GM19438 (cell line): ENCODE data around the gene ABCA5.
"Not testable (repeated sequence)": the region's sequence is repeated elsewhere in the genome, so short reads cannot be mapped to it uniquely, and the experiment has no call there.

Experiments
- ATAC-seq: cut with Tn5 transposase; IDR thresholded peaks from one replicate; pipeline ENCODE4 v1.9.1; 2021; ENCODE audit warnings: low read depth; ENCODE audit not compliant: unreplicated experiment

ABCA5 gene

DNA sequence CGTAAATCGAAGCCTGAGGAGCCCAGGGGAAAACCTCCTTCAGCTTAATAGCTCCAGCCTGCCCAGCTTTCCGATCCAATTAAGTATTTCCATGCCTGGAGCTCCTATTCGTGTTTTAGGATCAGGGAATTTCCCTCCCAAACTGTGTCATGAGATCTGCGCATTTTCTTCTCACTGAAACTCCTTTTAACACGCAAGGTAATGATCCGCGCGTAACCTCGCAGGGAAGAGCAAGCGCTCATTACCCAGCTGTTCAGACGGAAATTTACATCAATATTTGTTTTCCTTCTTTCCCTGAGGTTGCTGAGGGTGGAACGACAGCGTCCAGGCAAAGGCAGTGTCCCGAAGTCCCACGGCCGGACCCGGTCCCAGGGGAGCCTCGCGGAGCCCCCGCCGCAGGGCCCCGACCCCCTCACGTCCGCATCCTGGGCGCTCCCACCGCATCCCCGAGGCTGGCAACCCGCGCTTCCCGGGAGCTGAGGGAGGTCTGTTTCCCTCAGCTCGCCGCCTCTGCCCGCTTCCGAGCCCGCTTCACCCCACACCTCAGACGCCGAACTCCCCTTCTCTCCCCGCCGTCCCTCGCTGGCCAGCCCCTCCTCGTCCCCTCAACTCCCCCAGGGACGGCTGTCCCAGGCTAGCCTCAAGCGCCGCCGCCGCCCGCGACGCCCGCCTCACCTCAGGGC is 415 bp downstream of the ABCA5 start:
- ATAC-seq: peak; percentile 2

DNA sequence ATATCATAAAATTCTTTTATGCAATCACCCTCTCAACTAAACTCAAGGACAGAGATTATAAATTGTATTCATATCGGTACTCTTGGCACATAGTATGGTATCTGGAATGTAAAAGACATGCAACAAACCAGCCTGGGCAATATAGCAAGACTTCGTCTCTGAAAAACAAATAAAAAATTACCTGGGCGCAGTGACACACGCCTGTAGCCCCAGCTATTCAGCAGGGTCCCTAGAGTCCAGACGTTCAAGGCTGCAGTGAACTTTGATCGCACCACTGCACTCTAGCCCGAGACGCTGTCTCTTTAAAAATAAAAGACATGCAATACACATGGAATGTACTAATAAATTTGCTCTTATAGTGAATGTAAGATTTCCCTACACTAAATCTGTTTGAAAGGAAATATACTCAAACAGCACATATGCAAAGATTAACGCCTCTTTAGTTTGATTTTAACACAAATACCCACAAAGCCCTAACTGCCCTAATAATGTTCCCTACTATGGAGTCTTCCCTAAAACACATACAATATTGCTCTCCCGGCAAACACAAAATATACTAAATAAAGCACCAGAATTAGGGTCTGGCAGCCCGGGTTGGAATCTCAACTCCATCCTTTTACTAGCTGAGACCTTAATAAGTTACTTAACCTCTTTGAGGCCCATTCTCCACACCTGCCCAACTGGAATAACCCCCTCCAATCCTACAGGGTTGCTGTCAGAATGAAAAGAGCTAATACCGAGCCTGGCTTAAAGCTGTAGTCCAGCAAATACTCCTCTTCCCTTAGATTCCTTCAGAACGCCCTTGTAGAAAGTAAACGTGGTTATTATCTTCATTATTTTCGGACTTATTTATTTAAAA is 1.2 kb downstream of the ABCA5 start:
- no peak for ATAC-seq

DNA sequence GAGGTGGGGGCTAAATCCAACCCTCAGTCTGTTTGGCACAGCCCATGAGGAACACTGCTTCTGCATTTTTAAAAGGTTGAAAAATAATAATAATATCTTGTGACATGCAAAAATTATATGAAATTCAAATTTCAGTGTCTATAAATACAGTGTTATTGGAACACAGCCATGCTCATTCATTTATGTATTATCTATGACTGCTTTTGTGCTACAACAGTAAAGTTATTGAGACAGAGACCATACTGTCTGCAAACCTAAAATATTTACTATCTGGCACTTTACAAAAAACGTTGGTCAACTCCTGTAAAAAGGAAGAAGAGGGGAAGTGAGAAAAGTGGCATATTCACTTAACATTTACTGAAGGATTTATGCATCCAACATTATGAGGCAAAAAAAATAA is 3.1 kb downstream of the ABCA5 start:
- no peak for ATAC-seq

DNA sequence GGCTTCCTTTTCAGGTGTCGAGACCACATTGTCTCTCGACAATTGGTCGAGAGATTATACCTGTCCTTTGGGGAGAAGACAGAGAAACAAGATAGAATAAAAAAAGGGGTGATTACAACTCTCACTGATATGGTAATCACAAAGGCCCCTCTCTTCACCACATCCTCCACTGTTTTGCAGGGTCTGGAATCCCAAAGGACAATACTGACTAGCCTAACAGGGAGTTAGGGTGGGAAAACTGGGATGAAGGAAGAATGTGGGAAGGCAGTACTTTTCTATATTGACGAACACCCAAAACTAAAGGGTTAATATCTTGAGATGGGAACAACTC is 6.1 kb downstream of the ABCA5 start:
- ATAC-seq: no peak

DNA sequence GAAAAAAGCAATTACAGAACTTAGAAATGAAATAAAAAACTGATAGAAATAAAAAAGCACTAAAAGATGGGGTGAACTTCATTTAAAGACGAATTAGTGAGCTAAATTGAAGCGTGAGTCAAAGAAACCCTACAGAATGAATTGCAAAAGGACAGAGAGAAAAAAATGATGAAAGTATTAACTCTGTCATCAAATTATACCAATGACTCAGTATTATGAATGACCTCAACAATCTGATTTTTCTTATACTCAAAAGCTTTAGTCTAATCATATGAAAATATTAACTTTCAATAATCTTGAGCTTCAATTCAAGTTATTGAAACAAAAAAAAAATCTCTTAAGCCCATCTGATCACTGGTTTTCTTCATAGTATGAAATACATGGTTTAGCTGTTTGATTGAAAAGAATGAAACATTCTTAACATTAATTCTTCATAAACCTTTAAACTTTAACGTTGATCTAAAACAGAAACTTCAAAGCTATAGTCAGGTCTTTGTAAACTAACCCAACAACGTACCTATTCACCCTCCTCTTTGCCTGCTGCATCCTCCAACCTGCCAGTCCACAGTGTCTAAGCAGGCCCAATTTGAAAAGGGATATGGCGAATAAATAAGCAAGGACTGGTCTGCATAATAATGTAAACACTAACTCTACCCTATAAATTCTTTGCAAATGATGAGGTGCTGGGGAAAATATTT is 6.6 kb downstream of the ABCA5 start:
- ATAC-seq: no peak

DNA sequence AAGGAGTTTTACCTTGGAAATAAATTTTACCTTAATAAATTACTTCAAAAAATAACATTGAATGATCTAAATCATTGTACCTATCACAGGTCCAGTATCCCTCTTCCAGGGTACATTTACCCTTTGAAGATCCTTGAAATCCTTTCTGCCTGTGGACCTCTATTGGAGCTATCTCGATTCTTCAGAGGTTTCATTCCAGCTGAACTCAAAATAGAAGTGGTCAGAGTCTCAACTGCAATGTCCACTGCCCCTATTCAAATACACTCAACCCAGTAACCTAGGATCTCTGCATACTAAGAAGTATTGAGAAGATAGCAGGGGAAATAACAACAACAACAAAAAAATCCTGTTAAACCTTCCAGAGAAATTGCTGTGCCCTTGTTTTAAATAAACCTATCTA is 9.3 kb downstream of the ABCA5 start:
- ATAC-seq: no peak

DNA sequence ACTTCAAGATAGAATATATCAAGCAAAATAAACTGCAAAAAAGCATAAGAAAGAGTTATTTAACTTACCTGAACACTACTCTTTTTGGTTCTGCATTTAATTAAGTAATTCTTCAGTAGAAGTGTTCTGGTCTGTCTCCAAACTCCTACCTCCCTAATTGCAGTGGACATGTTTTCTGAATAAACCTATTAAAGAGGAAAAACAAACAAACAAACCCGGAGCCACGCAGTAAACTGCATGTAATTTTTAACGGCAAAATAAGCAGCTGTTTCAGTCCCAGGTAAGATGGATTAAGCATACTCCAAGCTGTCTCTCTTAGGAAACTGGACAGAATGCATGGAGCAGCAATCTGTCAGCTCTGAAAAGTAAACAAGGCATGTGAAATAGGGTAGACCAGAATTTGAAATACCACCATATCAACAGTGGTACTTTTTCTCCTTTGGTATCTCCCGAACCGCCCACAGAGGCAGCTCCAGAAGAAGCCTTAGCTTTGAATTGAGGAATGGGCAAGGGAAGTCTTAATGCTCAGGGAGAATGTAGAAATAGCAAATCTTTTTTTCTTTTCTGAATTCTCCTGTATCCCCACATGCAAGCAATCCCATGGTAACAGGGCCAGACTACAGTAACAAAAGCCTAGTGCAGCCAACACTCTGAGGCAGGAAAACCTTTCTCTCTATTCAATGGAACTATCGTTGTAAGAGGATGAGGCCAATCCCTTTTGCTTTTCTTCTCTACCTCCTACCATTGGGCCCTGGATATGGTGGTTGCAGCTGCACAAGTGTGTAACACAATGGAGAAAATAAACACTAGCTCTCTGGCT is 12.5 kb downstream of the ABCA5 start:
- no peak for ATAC-seq

DNA sequence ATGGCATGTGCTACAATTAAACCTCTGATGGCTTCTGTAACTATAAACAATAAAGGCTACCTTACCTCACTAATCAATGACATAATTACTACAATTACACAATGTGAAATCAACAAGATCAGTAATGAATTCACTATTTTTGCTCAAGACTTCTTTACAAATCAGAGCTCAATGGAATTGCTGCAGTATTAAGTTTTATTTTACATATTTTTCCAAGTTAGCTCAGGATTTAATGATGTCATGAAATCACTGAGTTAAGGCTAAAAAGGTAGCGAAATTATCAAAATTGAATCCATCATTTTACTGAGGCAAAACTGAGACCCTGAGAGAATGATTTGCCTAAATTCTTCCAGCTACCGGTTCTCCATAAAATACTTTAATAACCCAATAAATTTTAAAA is 21.8 kb downstream of the ABCA5 start:
- no peak for ATAC-seq

DNA sequence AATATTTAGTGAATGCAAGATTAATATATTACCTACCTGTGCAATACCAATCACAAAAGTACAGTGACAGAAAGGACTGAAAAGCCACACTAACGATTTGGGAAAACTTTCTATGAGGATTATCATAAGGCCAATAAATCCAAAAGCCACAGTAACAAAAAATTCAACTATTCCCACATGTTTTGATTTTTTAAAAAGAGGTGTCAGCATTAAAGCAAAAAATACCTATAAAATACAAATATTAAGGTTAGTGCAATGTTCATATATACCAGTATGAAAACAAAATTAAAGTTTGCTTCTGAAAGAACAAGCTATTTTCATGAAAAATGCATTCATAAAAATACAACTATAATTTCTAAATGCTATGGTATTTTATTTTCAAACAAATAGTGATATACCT is 24.3 kb downstream of the ABCA5 start:
- ATAC-seq: no peak

DNA sequence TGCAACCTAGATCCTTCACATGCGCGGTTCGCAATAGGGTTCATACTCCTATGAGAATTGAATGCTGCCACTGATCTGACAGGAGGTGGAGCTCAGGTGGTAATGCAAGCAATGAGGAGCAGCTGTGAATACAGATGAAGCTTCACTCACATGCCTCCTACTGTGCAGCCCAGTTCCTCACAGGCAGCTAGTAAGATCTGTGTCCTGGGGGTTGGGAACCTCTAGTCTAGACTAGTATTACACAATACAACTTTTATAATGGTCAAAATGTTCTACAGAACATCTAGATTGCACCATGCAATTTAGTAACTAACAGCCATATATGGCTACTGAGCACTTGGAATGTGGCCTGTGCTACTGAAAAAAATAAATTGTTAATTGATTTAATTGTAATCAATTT is 26.7 kb downstream of the ABCA5 start:
- ATAC-seq: no peak

DNA sequence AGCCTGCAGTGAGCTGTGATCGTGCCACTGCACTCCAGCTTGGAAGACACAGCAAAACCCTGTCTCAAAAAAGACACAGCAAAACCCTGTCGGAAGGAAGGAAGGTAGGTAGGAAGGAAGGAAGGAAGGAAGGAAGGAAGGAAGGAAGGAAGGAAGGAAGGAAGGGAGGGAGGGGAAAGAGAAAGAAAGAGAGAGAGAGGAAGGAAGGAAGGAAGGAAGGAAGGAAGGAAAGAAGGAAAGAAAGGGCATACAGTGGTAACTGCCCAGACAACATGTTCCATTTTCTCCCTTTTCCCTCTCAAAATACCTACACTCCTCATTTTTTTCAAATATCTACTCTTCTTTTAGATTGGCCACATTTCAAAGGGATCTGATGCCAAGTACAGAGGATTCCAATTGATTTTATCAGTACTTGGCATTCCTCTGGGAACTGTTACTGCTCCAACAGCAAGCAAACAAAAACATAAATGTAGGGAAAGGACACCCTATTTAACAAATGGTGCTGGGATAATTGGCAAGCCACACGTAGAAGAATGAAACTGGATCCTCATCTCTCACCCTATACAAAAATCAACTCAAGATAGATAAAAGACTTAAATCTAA is 28.7 kb downstream of the ABCA5 start:
- not testable (repeated sequence) for ATAC-seq

DNA sequence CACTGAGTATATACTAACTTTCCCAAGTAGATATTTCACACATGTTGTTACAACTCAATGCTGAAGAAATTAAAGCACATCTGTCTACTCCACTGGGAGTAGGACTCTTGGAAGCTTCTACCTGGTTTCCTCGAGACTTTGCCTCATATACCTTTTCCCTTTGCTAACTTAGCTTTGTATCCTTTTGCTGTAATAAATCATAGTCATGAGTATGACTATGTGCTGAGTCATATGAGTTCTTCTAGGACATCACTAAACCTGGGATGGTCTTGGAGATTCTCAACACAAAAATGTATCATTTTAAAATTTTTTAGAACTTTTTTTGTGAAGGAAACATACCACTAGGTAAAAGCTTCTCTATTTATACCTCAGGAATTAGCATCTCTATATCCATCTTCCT is 39.8 kb downstream of the ABCA5 start:
- ATAC-seq: no peak

DNA sequence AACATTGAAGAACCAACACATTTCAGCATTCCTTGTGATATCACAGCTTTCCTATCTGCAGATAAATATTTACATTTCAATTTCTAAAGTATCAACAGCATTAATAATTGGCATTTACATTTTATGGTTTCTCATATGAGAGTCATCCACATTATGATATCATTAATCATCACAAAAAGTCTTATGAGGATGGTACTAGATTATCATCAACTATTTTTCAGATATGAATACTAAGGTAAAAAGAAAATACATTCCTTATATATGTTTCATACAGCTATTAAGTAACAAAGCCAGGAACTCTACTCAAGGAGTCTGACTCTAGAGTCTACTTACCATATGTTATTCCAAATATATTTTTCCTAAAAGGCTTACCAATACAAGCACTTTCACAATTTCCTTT is 40.7 kb downstream of the ABCA5 start:
- ATAC-seq: no peak

DNA sequence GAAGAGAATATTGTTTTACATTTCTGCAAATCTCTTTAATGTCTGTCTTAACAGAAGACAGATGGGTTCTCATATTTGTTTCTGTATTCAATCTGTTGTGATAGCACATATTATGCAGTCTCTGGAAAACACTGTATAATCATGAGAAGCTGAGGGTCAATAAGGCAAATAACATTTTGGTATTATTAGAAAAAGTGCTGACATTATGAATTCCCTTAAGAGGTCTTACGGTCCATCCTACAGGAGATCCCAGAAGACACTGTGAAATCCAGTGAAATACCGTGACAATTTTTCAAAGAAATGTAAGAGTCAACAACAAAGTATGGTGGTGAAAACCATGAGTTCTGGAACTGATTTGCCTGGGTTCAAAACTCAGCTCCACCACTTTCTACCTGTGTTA is 42.3 kb downstream of the ABCA5 start:
- no peak for ATAC-seq

DNA sequence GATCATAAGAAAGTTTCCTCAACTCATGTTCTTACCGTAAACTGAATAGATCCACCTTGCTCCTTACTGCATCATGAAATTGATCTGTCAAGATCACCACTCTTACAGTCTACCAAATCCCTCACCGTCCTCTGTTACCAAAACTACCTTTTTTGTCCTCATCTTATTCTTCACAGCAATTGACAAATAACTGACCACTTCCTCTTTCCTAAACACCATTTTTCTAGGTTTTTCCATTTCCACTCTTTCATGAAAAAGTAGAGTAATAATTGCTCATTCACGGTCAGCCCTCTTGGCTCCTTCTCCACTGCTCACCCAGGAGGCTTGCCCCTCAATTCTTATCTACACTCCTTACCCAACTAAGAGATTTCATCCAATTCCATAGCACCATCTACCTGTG is 44.9 kb downstream of the ABCA5 start:
- ATAC-seq: no peak

DNA sequence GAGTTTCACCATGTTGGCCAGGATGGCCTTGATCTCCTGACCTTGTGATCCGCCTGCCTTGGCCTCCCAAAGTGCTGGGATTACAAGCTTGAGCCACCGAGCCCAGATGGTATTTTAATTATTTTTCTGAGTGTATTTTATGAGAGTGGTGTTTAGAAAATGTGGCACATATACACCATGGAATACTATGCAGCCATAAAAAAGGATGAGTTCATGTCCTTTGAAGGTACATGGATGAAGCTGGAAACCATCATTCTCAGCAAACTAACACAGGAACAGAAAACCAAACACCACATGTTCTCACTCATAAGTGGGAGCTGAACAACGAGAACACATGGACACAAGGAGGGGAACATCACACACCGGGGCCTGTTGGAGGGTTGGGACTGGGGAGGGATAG is 50.7 kb downstream of the ABCA5 start:
- ATAC-seq: not testable (repeated sequence)

DNA sequence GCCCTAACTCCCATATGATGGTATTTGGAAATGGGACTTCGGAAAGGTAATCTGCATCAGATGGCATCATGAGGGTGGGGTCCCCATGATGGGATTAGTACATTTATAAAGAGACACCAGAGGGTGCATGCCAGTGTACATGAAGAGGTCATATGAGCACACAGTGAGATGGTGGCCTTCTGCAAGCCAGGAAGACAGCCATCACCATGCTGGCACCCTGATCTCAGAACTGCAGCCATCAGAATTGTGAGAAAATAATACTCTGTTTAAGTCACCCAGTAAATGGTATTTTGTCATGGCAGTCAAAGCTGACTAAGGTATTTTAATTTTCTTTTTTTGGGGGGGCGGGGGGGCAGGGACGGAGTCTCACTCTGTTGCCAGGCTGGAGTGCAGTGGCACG is 51.2 kb downstream of the ABCA5 start:
- ATAC-seq: no peak

DNA sequence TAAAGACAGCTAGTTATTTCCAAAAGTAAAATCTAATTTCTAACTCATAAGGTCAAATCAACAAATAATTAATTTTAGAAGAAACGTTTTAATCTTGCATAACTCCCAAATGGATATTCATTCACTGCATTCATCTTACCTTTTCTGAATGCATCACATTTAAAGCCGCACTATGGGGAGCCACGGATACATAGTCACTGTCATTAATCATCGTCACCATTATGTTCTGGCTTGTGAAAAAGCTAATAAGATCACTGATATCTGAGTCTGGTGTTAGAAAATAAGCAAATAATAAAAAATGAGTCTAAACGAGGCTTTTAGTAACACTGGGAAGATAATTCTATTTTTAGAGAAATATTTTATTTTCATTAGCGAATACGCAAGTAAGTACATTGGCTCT is 55.9 kb downstream of the ABCA5 start:
- ATAC-seq: no peak

DNA sequence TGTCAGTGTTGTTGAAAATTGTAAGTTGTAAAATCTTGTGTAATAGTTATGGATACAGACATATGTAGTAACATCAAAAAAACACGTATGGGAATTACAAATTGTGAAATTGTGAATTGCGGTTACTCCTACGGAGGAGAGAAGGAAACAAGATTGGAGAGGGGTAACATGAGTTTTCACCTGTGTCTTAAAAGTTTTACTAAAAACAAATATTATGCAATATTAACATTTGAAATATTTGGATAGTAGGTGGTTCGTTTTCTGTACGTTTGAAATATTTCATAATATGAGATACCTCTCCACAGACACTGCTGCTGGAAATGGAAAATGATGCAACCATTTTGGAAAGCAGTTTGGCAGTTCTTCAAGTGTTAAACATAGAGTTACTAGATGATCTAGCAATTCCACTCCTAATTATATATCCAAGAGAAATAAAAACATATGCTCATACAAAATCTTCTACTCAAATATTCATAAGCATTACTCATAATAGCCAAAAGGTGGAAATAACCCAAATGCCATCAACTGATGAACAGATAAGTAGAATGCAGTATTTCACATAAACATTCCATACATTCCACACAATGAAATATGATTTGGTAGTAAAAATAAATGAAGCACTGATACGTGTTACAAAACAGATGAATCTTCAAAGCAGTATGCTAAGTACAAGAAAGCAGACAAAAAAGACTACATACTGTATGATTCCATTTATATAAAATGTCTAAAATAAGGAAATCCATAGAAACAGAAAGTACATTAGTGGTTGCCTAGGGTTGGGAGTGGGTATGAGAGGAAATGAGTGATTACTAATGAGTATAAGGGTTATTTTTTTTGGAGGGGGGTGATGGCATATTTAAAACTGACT is 57.6 kb downstream of the ABCA5 start:
- no peak for ATAC-seq
